ENCODE measurements around the gene CDH23. TPM values are rescaled to one million over a fixed set of nuclear protein-coding genes. Genes with fewer than 3 reads are reported as not detected.

The CDH23 gene
- total and polyA plus RNA-seq, 2 donors from 2014 or later, result 1.1 to 6.4 TPM

DNA sequence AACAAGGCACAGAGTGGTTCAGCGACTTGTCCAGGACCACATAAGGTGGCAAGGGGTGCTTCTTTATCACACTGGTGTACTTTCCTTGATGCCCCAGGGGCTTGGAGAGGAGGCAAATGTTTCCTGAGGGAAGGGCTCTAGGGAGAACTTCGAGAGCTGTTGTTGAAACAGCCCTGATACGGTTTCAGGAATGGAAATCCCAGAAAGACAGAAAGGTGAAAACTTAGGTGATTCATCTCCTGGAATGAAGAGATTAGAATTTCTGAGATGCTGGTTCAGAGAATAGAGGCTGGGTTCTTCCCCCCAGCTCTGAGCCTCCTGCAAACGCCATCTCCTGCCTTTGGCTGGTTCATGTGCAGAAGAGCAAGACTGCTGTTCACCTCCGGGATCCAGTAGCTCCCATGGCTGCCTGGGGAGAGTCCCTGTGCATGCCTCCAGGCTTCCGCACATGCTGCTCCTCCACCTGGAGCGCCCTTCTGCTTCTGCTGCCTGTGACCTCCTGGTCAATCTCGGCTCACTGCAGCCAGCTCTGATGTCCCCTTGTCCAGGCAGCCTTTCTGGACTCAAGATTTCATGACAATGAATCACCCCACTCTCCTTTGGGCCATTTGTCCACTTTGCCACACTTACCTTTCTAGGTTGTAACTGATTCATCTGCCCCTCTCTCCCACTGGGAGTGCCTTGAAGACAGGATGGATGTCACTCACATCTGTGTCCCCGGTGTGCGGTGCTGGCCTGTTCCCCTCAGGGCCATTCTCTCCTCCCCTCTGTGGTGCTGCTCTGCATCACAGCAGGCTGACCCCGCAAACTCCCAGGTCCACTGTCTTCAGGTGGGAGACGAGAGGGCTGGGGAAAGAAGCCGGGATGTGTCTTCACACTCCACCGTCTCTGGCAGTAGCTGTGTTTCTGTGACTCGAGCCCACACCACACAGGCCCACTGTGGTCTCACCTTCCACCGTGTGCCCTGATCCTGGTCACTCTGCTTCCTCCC lies 3.6 kb upstream of the CDH23 start:
- H3K27ac ChIP-seq (ENCODE audit: low read depth in 2 of 2, low read length in 2 of 2), result no peak overlapping the region
- DNase-seq, result peak in 1 of 5 donors; percentile 27
- intact Hi-C loops (cut with DNase I), result no loop called here
- peaks cover 0 to 6% (median 0%) of the 10 kb centered on the region in 3 donors for H3K4me1 ChIP-seq (ENCODE audit: control insufficient read depth in 2 of 3, insufficient read depth in 2 of 3, low read depth in 1 of 3, low read length in 3 of 3)
- no peaks in the 10 kb centered on the region for H3K9me3 ChIP-seq (ENCODE audit: control insufficient read depth in 2 of 3, insufficient read depth in 1 of 3, low read length in 3 of 3)
- peaks cover 4% of the 10 kb centered on the region for H3K27me3 ChIP-seq (ENCODE audit: control insufficient read depth, insufficient read depth, low read length)
- H3K36me3 ChIP-seq (ENCODE audit: control insufficient read depth in 2 of 3, insufficient read depth in 3 of 3, low read length in 3 of 3), result no peaks in the 10 kb centered on the region
- no peak overlapping the region for H3K9ac ChIP-seq (ENCODE audit: low read length in 3 of 3)
- FAIRE-seq, result no peak
- TF ChIP-seq, protein P1, sequence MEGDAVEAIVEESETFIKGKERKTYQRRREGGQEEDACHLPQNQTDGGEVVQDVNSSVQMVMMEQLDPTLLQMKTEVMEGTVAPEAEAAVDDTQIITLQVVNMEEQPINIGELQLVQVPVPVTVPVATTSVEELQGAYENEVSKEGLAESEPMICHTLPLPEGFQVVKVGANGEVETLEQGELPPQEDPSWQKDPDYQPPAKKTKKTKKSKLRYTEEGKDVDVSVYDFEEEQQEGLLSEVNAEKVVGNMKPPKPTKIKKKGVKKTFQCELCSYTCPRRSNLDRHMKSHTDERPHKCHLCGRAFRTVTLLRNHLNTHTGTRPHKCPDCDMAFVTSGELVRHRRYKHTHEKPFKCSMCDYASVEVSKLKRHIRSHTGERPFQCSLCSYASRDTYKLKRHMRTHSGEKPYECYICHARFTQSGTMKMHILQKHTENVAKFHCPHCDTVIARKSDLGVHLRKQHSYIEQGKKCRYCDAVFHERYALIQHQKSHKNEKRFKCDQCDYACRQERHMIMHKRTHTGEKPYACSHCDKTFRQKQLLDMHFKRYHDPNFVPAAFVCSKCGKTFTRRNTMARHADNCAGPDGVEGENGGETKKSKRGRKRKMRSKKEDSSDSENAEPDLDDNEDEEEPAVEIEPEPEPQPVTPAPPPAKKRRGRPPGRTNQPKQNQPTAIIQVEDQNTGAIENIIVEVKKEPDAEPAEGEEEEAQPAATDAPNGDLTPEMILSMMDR (IDR thresholded peaks at IDR 0.05; ENCODE audit: borderline replicate concordance, extremely low read depth, insufficient read depth), result no peak
- H3K4me3 ChIP-seq (ENCODE audit: low read length in 3 of 3), result no peak overlapping the region

DNA sequence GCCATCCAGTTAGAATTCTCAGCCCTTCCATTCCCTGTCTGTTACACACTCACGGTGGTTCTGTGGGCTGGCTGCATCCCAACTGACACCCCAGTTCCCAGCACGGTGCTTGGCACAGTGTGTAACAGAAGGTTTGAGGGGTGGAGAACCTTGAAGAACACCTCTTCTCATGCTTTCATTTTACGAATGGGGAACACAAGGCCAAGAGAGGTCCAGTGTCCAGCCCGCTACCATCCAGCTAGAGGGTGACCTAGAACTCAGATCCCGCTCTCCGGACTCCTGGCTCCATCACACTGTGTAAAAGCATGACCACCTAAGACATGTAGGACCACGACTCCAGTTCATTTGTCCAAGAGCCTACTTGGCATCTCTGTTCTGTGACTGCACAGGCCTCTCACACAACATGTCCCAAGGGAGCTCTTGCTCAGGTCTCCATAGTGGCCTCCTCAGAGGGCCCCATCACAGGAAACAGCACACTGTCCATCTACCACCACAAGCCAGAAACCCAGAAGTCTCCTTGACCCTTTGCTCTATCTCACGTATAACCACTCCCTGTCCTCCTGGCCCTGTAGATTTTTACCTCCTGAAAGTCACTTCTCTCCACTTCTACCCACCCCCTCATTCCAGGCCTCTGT lies 2.8 kb upstream of the CDH23 start:
- intact Hi-C loops (cut with DNase I), result no loop called here
- Histone ChIP-seq H3K36me3 (ENCODE audit: control insufficient read depth in 2 of 3, insufficient read depth in 3 of 3, low read length in 3 of 3) (no peaks in the 10 kb centered on the region), H3K27ac (ENCODE audit: low read depth in 2 of 2, low read length in 2 of 2) (no peak overlapping the region), H3K4me1 (ENCODE audit: control insufficient read depth in 2 of 3, insufficient read depth in 2 of 3, low read depth in 1 of 3, low read length in 3 of 3) (peaks cover 0 to 6% (median 0%) of the 10 kb centered on the region in 3 donors), H3K4me3 (ENCODE audit: low read length in 3 of 3) (no peak overlapping the region), H3K9me3 (ENCODE audit: control insufficient read depth in 2 of 3, insufficient read depth in 1 of 3, low read length in 3 of 3) (no peaks in the 10 kb centered on the region), H3K9ac (ENCODE audit: low read length in 3 of 3) (no peak overlapping the region), H3K27me3 (ENCODE audit: control insufficient read depth, insufficient read depth, low read length) (peaks cover 12% of the 10 kb centered on the region)
- FAIRE-seq (no peak), DNase-seq (no peak)
- TF ChIP-seq, protein P1 (IDR thresholded peaks at IDR 0.05; ENCODE audit: borderline replicate concordance, extremely low read depth, insufficient read depth), result no peak

DNA sequence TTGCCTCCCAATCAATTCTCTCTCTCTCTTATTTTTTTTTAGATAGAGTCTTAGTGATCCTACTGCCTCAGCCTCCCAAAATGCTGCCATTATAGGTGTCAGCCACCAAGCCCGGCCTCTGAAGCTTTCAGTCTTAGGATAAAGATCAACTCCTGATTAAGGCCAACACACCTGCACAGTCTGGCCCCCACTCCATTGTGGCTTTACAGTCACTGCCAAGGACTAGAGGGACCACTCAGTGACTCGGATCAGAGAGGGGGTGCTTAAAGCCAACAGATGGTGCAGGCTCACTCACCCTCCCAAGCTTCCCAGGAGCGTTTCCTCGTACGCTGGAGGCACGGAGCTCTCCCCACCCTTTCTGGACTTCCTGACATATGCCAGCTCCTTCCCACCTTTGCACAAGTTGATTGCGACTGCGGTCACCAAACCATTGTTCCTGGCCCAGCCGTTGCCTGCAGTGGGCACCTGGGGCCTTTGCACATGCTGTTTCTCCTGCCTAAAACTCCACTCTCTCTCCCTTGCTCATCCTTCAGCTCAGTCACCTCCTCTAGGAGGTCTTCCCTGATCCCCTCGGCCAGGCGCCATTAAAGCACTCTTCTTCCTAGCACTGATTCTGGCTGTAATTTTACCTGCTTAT lies 1.7 kb upstream of the CDH23 start:
- DNase-seq, result peak in 1 of 5 donors; percentile 24
- TF ChIP-seq, protein P1 (IDR thresholded peaks at IDR 0.05; ENCODE audit: borderline replicate concordance, extremely low read depth, insufficient read depth), result no peak
- H3K4me3 ChIP-seq (ENCODE audit: low read length in 3 of 3), result no peak overlapping the region
- H3K27me3 ChIP-seq (ENCODE audit: control insufficient read depth, insufficient read depth, low read length), result peaks cover 19% of the 10 kb centered on the region
- no peaks in the 10 kb centered on the region for H3K9me3 ChIP-seq (ENCODE audit: control insufficient read depth in 2 of 3, insufficient read depth in 1 of 3, low read length in 3 of 3)
- no peak overlapping the region for H3K9ac ChIP-seq (ENCODE audit: low read length in 3 of 3)
- FAIRE-seq, result no peak
- intact Hi-C loops (cut with DNase I), result no loop called here
- H3K4me1 ChIP-seq (ENCODE audit: control insufficient read depth in 2 of 3, insufficient read depth in 2 of 3, low read depth in 1 of 3, low read length in 3 of 3), result peaks cover 0 to 6% (median 0%) of the 10 kb centered on the region in 3 donors
- no peak overlapping the region for H3K27ac ChIP-seq (ENCODE audit: low read depth in 2 of 2, low read length in 2 of 2)
- no peaks in the 10 kb centered on the region for H3K36me3 ChIP-seq (ENCODE audit: control insufficient read depth in 2 of 3, insufficient read depth in 3 of 3, low read length in 3 of 3)

Data from kidney (tissue), 14 donors.